HPDE6-E6E7 (cell line): ENCODE results near the gene HGS.
"Not testable (repeated sequence)": the region's sequence is repeated elsewhere in the genome, so short reads cannot be mapped to it uniquely, and the experiment has no call there.

Experiments used
- DNase-seq: peaks from one replicate; pipeline ENCODE4 v3.0.0; 2011; ENCODE audit warnings: missing footprints; ENCODE audit errors: extremely low spot score

HGS gene

GRCh38 chr17:81719410-81720266 lies 35.8 kb downstream of the HGS start:
- DNase-seq, result no peak

- DNase-seq, result no peak
These were observed 36.7 kb downstream of the HGS start for GRCh38 chr17:81720267-81721071.

GRCh38 chr17:81722184-81723120 lies 38.6 kb downstream of the HGS start:
- no peak for DNase-seq

GRCh38 chr17:81723651-81724209 lies 39.9 kb downstream of the HGS start:
- no peak for DNase-seq

GRCh38 chr17:81725439-81725838 lies 41.6 kb downstream of the HGS start:
- DNase-seq, result no peak

- DNase-seq, result no peak
These were observed 42.2 kb downstream of the HGS start for GRCh38 chr17:81726004-81726403.

GRCh38 chr17:81727324-81728031 lies 43.7 kb downstream of the HGS start:
- DNase-seq, result no peak

- peak; percentile 97 for DNase-seq
These were observed 49.9 kb downstream of the HGS start for GRCh38 chr17:81733507-81734404.

- no peak for DNase-seq
These were observed 50.8 kb downstream of the HGS start for GRCh38 chr17:81734405-81735263.

GRCh38 chr17:81735264-81736102 lies 51.7 kb downstream of the HGS start:
- peak; percentile 55 for DNase-seq

GRCh38 chr17:81737947-81738800 lies 54.4 kb downstream of the HGS start:
- DNase-seq, result no peak

GRCh38 chr17:81738801-81739393 lies 55.1 kb downstream of the HGS start:
- no peak for DNase-seq

GRCh38 chr17:81739593-81739992 lies 55.8 kb downstream of the HGS start:
- not testable (repeated sequence) for DNase-seq

GRCh38 chr17:81740395-81740961 lies 56.7 kb downstream of the HGS start:
- no peak for DNase-seq

GRCh38 chr17:81741049-81741593 lies 57.3 kb downstream of the HGS start:
- DNase-seq, result no peak
